IMR-90 (cell line): ENCODE measurements around the gene ISOC2. TPM values are rescaled to one million over a fixed set of nuclear protein-coding genes. Genes with fewer than 3 reads are reported as not detected.

Source experiments
- ATAC-seq: fragments of 200-7000 bp; cut with Tn5 transposase; 2 replicates; pipeline ENCODE4 v1.9.1; 2020; ENCODE audit warnings: low read depth, mild to moderate bottlenecking, moderate library complexity
- BruUV-seq: library from RNA; stranded (reverse); fragments of 400-500 nt; replicated peaks from 2 replicates; lab custom pipeline; 2021; lab: Mats Ljungman, UMichigan
- CTCF ChIA-PET: fragments of 300-600 bp; formaldehyde crosslinking; extraction: SDS; loops from one replicate; lab custom pipeline; 2021; ENCODE audit warnings: antibody characterized with exemption; lab: Yijun Ruan, JAX
- POLR2A ChIA-PET: fragments of 300-600 bp; sonication (Branson Sonifier 250); formaldehyde crosslinking; loops from one replicate; lab custom pipeline; 2022; ENCODE audit warnings: antibody characterized with exemption; ENCODE audit not compliant: unreplicated experiment; lab: Charles Lee
- DNase-seq: peaks from one replicate; pipeline ENCODE4 v3.0.0; 2013
- H2AFZ ChIP-seq: replicated peaks from 2 replicates; pipeline ENCODE3; 2013; ENCODE audit warnings: low read length, mild to moderate bottlenecking; ENCODE audit not compliant: poor library complexity
- H2AK5ac ChIP-seq: 2 replicates; pipeline ENCODE4 v1.6.1; 2013; ENCODE audit warnings: low read depth, low read length, inconsistent platforms
- H2AK9ac ChIP-seq: replicated peaks from 2 replicates; pipeline ENCODE3; 2013; ENCODE audit warnings: mild to moderate bottlenecking, low read depth, low read length, moderate library complexity; ENCODE audit not compliant: poor library complexity
- H2BK120ac ChIP-seq: 2 replicates; pipeline ENCODE4 v1.6.1; 2013; ENCODE audit warnings: low read depth, low read length, inconsistent platforms
- H2BK15ac ChIP-seq: 3 replicates; pipeline ENCODE4 v1.6.1; 2013; ENCODE audit warnings: low read depth, low read length, inconsistent platforms
- H2BK20ac ChIP-seq: 2 replicates; pipeline ENCODE4 v1.6.1; 2013; ENCODE audit warnings: low read depth, mild to moderate bottlenecking, inconsistent platforms, low read length, moderate library complexity
- H2BK5ac ChIP-seq: 2 replicates; pipeline ENCODE4 v1.6.1; 2013; ENCODE audit warnings: mild to moderate bottlenecking, low read depth, low read length, inconsistent platforms; ENCODE audit not compliant: poor library complexity, severe bottlenecking
- H3K14ac ChIP-seq: replicated peaks from 2 replicates; pipeline ENCODE4 v1.6.1; 2013; ENCODE audit warnings: low read depth, low read length, inconsistent platforms
- H3K18ac ChIP-seq: 2 replicates; pipeline ENCODE4 v1.6.1; 2013; ENCODE audit warnings: low read depth, low read length, control low read depth
- H3K23ac ChIP-seq: 2 replicates; pipeline ENCODE4 v1.6.1; 2013; ENCODE audit warnings: low read depth, low read length, inconsistent platforms
- H3K27ac ChIP-seq: 2 replicates; pipeline ENCODE4 v1.5.1; 2013; ENCODE audit warnings: mild to moderate bottlenecking, control low read depth, low read length; ENCODE audit not compliant: insufficient read depth
- H3K27me3 ChIP-seq: 2 replicates; pipeline ENCODE4 v1.6.1; 2013; ENCODE audit warnings: low read length; ENCODE audit not compliant: control insufficient read depth, insufficient read depth
- H3K36me3 ChIP-seq: 2 replicates; pipeline ENCODE4 v1.6.1; 2013; ENCODE audit warnings: low read length, mixed read lengths; ENCODE audit not compliant: control insufficient read depth, insufficient read depth
- H3K4ac ChIP-seq: 2 replicates; pipeline ENCODE4 v1.6.1; 2013; ENCODE audit warnings: low read depth, low read length, inconsistent platforms
- H3K4me1 ChIP-seq: 2 replicates; pipeline ENCODE4 v1.6.1; 2013; ENCODE audit warnings: low read length, mixed read lengths; ENCODE audit not compliant: control insufficient read depth, insufficient read depth
- H3K4me2 ChIP-seq: 2 replicates; pipeline ENCODE4 v1.6.1; 2013; ENCODE audit warnings: low read depth, mild to moderate bottlenecking, control low read depth, low read length, moderate library complexity
- H3K4me3 ChIP-seq: 2 replicates; pipeline ENCODE4 v1.5.1; 2013; ENCODE audit warnings: low read depth, mild to moderate bottlenecking, control low read depth, low read length, moderate library complexity; ENCODE audit not compliant: insufficient read depth
- H3K56ac ChIP-seq: 2 replicates; pipeline ENCODE4 v1.6.1; 2013; ENCODE audit warnings: low read length, inconsistent platforms; ENCODE audit not compliant: insufficient read depth; ENCODE audit errors: extremely low read depth
- H3K79me1 ChIP-seq, 2 experiments: 2 replicates each; pipeline ENCODE4 v1.6.1; 2013; ENCODE audit warnings: low read length in 2 of 2, inconsistent platforms in 1 of 2, low read depth in 1 of 2
- H3K9ac ChIP-seq: 2 replicates; pipeline ENCODE4 v1.6.1; 2013; ENCODE audit warnings: low read depth, low read length, control low read depth
- H3K9me1 ChIP-seq: 2 replicates; pipeline ENCODE4 v1.6.1; 2013; ENCODE audit warnings: low read length, inconsistent platforms; ENCODE audit not compliant: insufficient read depth
- H3K9me3 ChIP-seq: 2 replicates; pipeline ENCODE4 v1.6.1; 2013; ENCODE audit warnings: low read length; ENCODE audit not compliant: control insufficient read depth, insufficient read depth
- H4K20me1 ChIP-seq: 2 replicates; pipeline ENCODE4 v1.6.1; 2013; ENCODE audit warnings: low read length, inconsistent platforms; ENCODE audit not compliant: insufficient read depth
- H4K5ac ChIP-seq: 2 replicates; pipeline ENCODE4 v1.6.1; 2013; ENCODE audit warnings: mild to moderate bottlenecking, low read depth, low read length, control low read depth
- H4K8ac ChIP-seq, 2 experiments: 2 replicates each; pipeline ENCODE4 v1.6.1; 2013; ENCODE audit warnings: low read depth in 2 of 2, low read length in 2 of 2, control low read depth in 1 of 2, inconsistent platforms in 1 of 2
- H4K91ac ChIP-seq: 2 replicates; pipeline ENCODE4 v1.6.1; 2013; ENCODE audit warnings: low read depth, low read length, inconsistent platforms; ENCODE audit not compliant: insufficient read depth
- BHLHE40 ChIP-seq: fragments of 150-350 bp; IDR thresholded peaks from 2 replicates; pipeline ENCODE4 v1.6.1; 2016; ENCODE audit warnings: mild to moderate bottlenecking, low read depth, low read length
- CTCF ChIP-seq: conservative IDR thresholded peaks from 2 replicates; pipeline ENCODE4 v1.5.1; 2012; ENCODE audit warnings: mild to moderate bottlenecking, low read depth, low read length, improper control_type of control experiment
- MAFK ChIP-seq: IDR thresholded peaks from 2 replicates; pipeline ENCODE4 v1.6.1; 2012; ENCODE audit warnings: low read depth, low read length, improper control_type of control experiment
- MAZ ChIP-seq: IDR thresholded peaks from 2 replicates; pipeline ENCODE4 v1.6.1; 2012; ENCODE audit warnings: low read depth, mild to moderate bottlenecking, low read length, improper control_type of control experiment, moderate library complexity, borderline replicate concordance
- NFE2L2 ChIP-seq: fragments of 150-350 bp; IDR thresholded peaks from 2 replicates; pipeline ENCODE4 v1.6.1; 2016; ENCODE audit warnings: low read depth, mild to moderate bottlenecking, low read length
- POLR2A ChIP-seq: IDR thresholded peaks from 2 replicates; pipeline ENCODE4 v1.6.1; 2012; ENCODE audit warnings: mild to moderate bottlenecking, low read depth, low read length
- RFX5 ChIP-seq: IDR thresholded peaks from 2 replicates; pipeline ENCODE4 v1.8.0; 2012; ENCODE audit warnings: low read depth, mild to moderate bottlenecking, low read length, moderate library complexity
- USF2 ChIP-seq: fragments of 150-350 bp; IDR thresholded peaks from 2 replicates; pipeline ENCODE4 v1.6.1; 2017; ENCODE audit warnings: mild to moderate bottlenecking, antibody characterized with exemption, low read length, low read depth
- WGBS, 2 experiments: methylation state at CpG; one replicate each; pipeline versions ENCODE4 v1.1.5 to v1.1.7; 2013; ENCODE audit warnings: missing lambda C conversion rate in 2 of 2; ENCODE audit not compliant: insufficient read length in 1 of 2; ENCODE audit errors: extremely low coverage in 2 of 2; 5-methylcytosine and 5-hydroxymethylcytosine counted together
- dilution Hi-C: fragments of 300-500 bp; cut with HindIII; formaldehyde crosslinking; loops from one replicate; pipeline ENCODE4 v1.14.3; 2018; ENCODE audit warnings: low sequenced_read_pairs; ENCODE audit not compliant: unreplicated experiment
- in situ Hi-C: fragments of 300-500 bp; cut with MboI; formaldehyde crosslinking; loops from 3 replicates; pipeline ENCODE4 v1.14.3; 2019; ENCODE audit warnings: low sequenced_read_pairs, inconsistent platforms, mixed read lengths
- intact Hi-C: fragments of 100-400 bp; cut with micrococcal nuclease; formaldehyde crosslinking; loops from 2 replicates; pipeline ENCODE4 v1.10.0; 2022
- polyA plus RNA-seq, 3 experiments: library from polyadenylated mRNA; depleted of rRNA; stranded (reverse); fragments of >200 nt; gene quantifications; 2 replicates each; pipeline ENCODE4 v1.2.3, GENCODE V29; 2012; ENCODE audit warnings: low replicate concordance in 1 of 3
- total RNA-seq: library from RNA; depleted of rRNA; stranded (reverse); fragments of >200 nt; gene quantifications from 2 replicates; pipeline ENCODE4 v1.2.3, GENCODE V29; 2012

ISOC2 gene
- total and polyA plus RNA-seq, 2 of the 4 experiments (the other 2 are of a cell fraction) = 56.1 to 82.1 TPM

- no peak overlapping the region for H2BK15ac ChIP-seq
- H3K79me1 ChIP-seq = no peaks in the 10 kb centered on the region
- H2AFZ ChIP-seq = peak overlapping the region; percentile 26
- TF ChIP-seq USF2 = no peak
- TF ChIP-seq POLR2A = no peak
- TF ChIP-seq CTCF = no peak
- TF ChIP-seq RFX5 = no peak
- no peak for TF ChIP-seq BHLHE40
- no peak for TF ChIP-seq MAFK
- TF ChIP-seq MAZ = no peak
- no peak for TF ChIP-seq NFE2L2
- H4K20me1 ChIP-seq = no peaks in the 10 kb centered on the region
- no peak overlapping the region for H3K18ac ChIP-seq
- no peak overlapping the region for H3K14ac ChIP-seq
- H3K9me3 ChIP-seq = no peaks in the 10 kb centered on the region
- no peak overlapping the region for H3K56ac ChIP-seq
- dilution Hi-C loops = no loop called here
- WGBS, 2 experiments = 6% methylated on average over 17 of the region's 21 CpGs; no CpG with 5 or more reads in 1 of the 2 experiments
- no peak overlapping the region for H3K4me2 ChIP-seq
- H4K8ac ChIP-seq = no peak overlapping the region
- no peaks in the 10 kb centered on the region for H3K4me1 ChIP-seq
- DNase-seq (no peak), ATAC-seq (no peak)
- no peak overlapping the region for H3K4me3 ChIP-seq
- ChIA-PET CTCF (no interaction called here), POLR2A (no interaction called here)
- H3K4ac ChIP-seq = no peak overlapping the region
- H2AK9ac ChIP-seq = no peak overlapping the region
- intact Hi-C loops = no loop called here
- H4K5ac ChIP-seq = no peak overlapping the region
- no peaks in the 10 kb centered on the region; the same call in 1 of the 2 replicates for H3K9me1 ChIP-seq
- H3K27ac ChIP-seq = no peak overlapping the region
- no peak overlapping the region for H4K91ac ChIP-seq
- BruUV-seq = no TSS peak
- H3K27me3 ChIP-seq = peaks cover 64% of the 10 kb centered on the region
- H2BK5ac ChIP-seq = no peak overlapping the region
- H2BK120ac ChIP-seq = no peak overlapping the region
- peak overlapping the region; percentile 51; the same call in 1 of the 2 replicates for H3K23ac ChIP-seq
- in situ Hi-C loops = no loop called here
- H3K9ac ChIP-seq = no peak overlapping the region
- H2BK20ac ChIP-seq = no peak overlapping the region
- no peaks in the 10 kb centered on the region for H3K36me3 ChIP-seq
- no peak overlapping the region for H2AK5ac ChIP-seq
These were observed 20.1 kb downstream of the ISOC2 start for GRCh38 chr19:55441319-55441691.
